H1 (cell line): Measurements from ENCODE around the gene MS4A5. TPM values are rescaled to one million over a fixed set of nuclear protein-coding genes. Genes with fewer than 3 reads are reported as not detected.

Source experiments
- CTCF ChIA-PET: fragments of 300-600 bp; sonication (Branson Sonifier 250); formaldehyde crosslinking; loops from one replicate; lab custom pipeline; 2021; ENCODE audit not compliant: partially characterized antibody; lab: Charles Lee
- POLR2A ChIA-PET: fragments of 300-600 bp; sonication (Branson Sonifier 250); formaldehyde crosslinking; loops from one replicate; lab custom pipeline; 2021; ENCODE audit warnings: inconsistent platforms; ENCODE audit not compliant: partially characterized antibody; lab: Charles Lee
- DNase-seq, 2 experiments: peaks; one replicate each; pipeline versions ENCODE4 v3.0.0 to v3.0.0-alpha.2; 2010 to 2022; ENCODE audit warnings: low spot score in 2 of 2, low read depth in 1 of 2, mixed read lengths in 1 of 2
- FAIRE-seq: peaks from 2 replicates; lab custom pipeline; 2011; peaks lifted over from hg19 to GRCh38; lab: Jason Lieb, UNC
- H2AFZ ChIP-seq: 2 replicates; pipeline ENCODE4 v1.8.1; 2012; ENCODE audit warnings: low read length, inconsistent platforms
- H2AK5ac ChIP-seq: 2 replicates; pipeline ENCODE4 v1.6.1; 2013; ENCODE audit warnings: low read depth, low read length
- H2BK120ac ChIP-seq: replicated peaks from 2 replicates; pipeline ENCODE3; 2013; ENCODE audit warnings: low read depth, low read length, inconsistent platforms
- H2BK12ac ChIP-seq: 2 replicates; pipeline ENCODE4 v1.6.1; 2013; ENCODE audit warnings: low read depth, low read length
- H2BK15ac ChIP-seq: 2 replicates; pipeline ENCODE4 v1.6.1; 2013; ENCODE audit warnings: low read length
- H2BK20ac ChIP-seq: 2 replicates; pipeline ENCODE4 v1.6.1; 2013; ENCODE audit warnings: low read length
- H2BK5ac ChIP-seq: 2 replicates; pipeline ENCODE4 v1.6.1; 2013; ENCODE audit warnings: low read depth, low read length
- H3K14ac ChIP-seq: 2 replicates; pipeline ENCODE4 v1.6.1; 2013; ENCODE audit warnings: inconsistent platforms; ENCODE audit not compliant: insufficient read length
- H3K18ac ChIP-seq: 2 replicates; pipeline ENCODE4 v1.6.1; 2013; ENCODE audit warnings: low read length; ENCODE audit errors: extremely low read depth
- H3K23ac ChIP-seq: 2 replicates; pipeline ENCODE4 v1.6.1; 2013; ENCODE audit warnings: inconsistent platforms; ENCODE audit not compliant: insufficient read length
- H3K23me2 ChIP-seq: 2 replicates; pipeline ENCODE4 v1.6.1; 2013; ENCODE audit warnings: low read depth, low read length
- H3K27ac ChIP-seq: 2 replicates; pipeline ENCODE4 v1.6.1; 2011; ENCODE audit warnings: low read depth, low read length, inconsistent platforms
- H3K27me3 ChIP-seq, 4 experiments: replicated peaks in 1 of 4; 1 replicate in 1 of 4; 2 replicates in 3 of 4; pipeline versions ENCODE4 v1.6.1 to v1.8.1; 2011 to 2013; ENCODE audit warnings: low read length in 3 of 4, mild to moderate bottlenecking in 3 of 4, inconsistent platforms in 2 of 4, mixed read lengths in 2 of 4, moderate library complexity in 1 of 4; ENCODE audit not compliant: control insufficient read depth in 3 of 4, insufficient read depth in 3 of 4; ENCODE audit errors: extremely low read depth in 1 of 4
- H3K36me3 ChIP-seq, 4 experiments: 2 replicates each; pipeline versions ENCODE4 v1.6.1 to v1.8.1; 2011 to 2013; ENCODE audit warnings: mild to moderate bottlenecking in 4 of 4, low read length in 3 of 4, moderate library complexity in 2 of 4, control low read depth in 1 of 4, inconsistent platforms in 1 of 4; ENCODE audit not compliant: insufficient read depth in 4 of 4, control insufficient read depth in 2 of 4
- H3K4ac ChIP-seq: replicated peaks from 2 replicates; pipeline ENCODE3; 2013; ENCODE audit warnings: low read length, low read depth, mixed read lengths, inconsistent platforms; ENCODE audit not compliant: insufficient read length
- H3K4me1 ChIP-seq, 4 experiments: replicated peaks in 1 of 4; 1 replicate in 1 of 4; 2 replicates in 3 of 4; pipeline versions ENCODE4 v1.6.1 to v1.8.1; 2011 to 2013; ENCODE audit warnings: low read length in 3 of 4, inconsistent platforms in 2 of 4, mixed read lengths in 1 of 4; ENCODE audit not compliant: insufficient read depth in 4 of 4, control insufficient read depth in 3 of 4
- H3K4me2 ChIP-seq, 2 experiments: 2 replicates each; pipeline versions ENCODE4 v1.6.1 to v1.8.1; 2011 to 2013; ENCODE audit warnings: low read depth in 2 of 2, low read length in 2 of 2, control low read depth in 1 of 2, inconsistent platforms in 1 of 2, mild to moderate bottlenecking in 1 of 2; ENCODE audit not compliant: insufficient read depth in 1 of 2
- H3K4me3 ChIP-seq, 4 experiments: fragments of 200-600, 300-600 bp in 1 of 4; sonication (generic), shearing (Covaris generic), sonication (Bioruptor Twin) in 1 of 4; 2 replicates each; pipeline versions ENCODE4 v1.5.1 to v1.8.1; 2011 to 2016; ENCODE audit warnings: low read length in 4 of 4, low read depth in 3 of 4, control low read depth in 2 of 4, inconsistent platforms in 2 of 4, mild to moderate bottlenecking in 2 of 4, mixed read lengths in 1 of 4, moderate library complexity in 1 of 4; ENCODE audit not compliant: insufficient read depth in 2 of 4; ENCODE audit errors: extremely low read depth in 1 of 4
- H3K56ac ChIP-seq: replicated peaks from 2 replicates; pipeline ENCODE3; 2013; ENCODE audit warnings: low read depth, mild to moderate bottlenecking, mixed read lengths, low read length, inconsistent platforms; ENCODE audit not compliant: insufficient read length
- H3K79me1 ChIP-seq: 2 replicates; pipeline ENCODE4 v1.6.1; 2013; ENCODE audit warnings: low read depth, low read length, control low read depth
- H3K79me2 ChIP-seq, 2 experiments: 2 replicates each; pipeline versions ENCODE4 v1.6.1 to v1.8.1; 2012 to 2013; ENCODE audit warnings: low read length in 2 of 2, mild to moderate bottlenecking in 2 of 2, inconsistent platforms in 1 of 2; ENCODE audit not compliant: insufficient read depth in 2 of 2, control insufficient read depth in 1 of 2
- H3K9ac ChIP-seq, 4 experiments: replicated peaks in 1 of 4; 1 replicate in 1 of 4; 2 replicates in 3 of 4; pipeline versions ENCODE4 v1.6.1 to v1.8.1; 2011 to 2013; ENCODE audit warnings: low read depth in 3 of 4, low read length in 3 of 4, control low read depth in 2 of 4, mild to moderate bottlenecking in 2 of 4, moderate library complexity in 2 of 4, inconsistent platforms in 1 of 4; ENCODE audit errors: extremely low read depth in 1 of 4
- H3K9me3 ChIP-seq, 2 experiments: 2 replicates each; pipeline versions ENCODE4 v1.6.1 to v1.8.1; 2012 to 2013; ENCODE audit warnings: mild to moderate bottlenecking in 2 of 2, moderate library complexity in 2 of 2, control low read depth in 1 of 2, inconsistent platforms in 1 of 2, low read depth in 1 of 2, low read length in 1 of 2, mixed read lengths in 1 of 2; ENCODE audit not compliant: insufficient read depth in 2 of 2
- H4K20me1 ChIP-seq, 2 experiments: replicated peaks in 1 of 2; 2 replicates each; pipeline versions ENCODE3 to v1.8.1; 2011 to 2013; ENCODE audit warnings: inconsistent platforms in 2 of 2, low read length in 2 of 2, mild to moderate bottlenecking in 1 of 2; ENCODE audit not compliant: insufficient read depth in 2 of 2, control insufficient read depth in 1 of 2
- H4K5ac ChIP-seq: 2 replicates; pipeline ENCODE4 v1.6.1; 2013; ENCODE audit warnings: low read length, low read depth, mixed read lengths, inconsistent platforms; ENCODE audit not compliant: insufficient read length
- H4K8ac ChIP-seq: 2 replicates; pipeline ENCODE4 v1.8.0; 2013; ENCODE audit warnings: mild to moderate bottlenecking, moderate library complexity, low read length, inconsistent platforms; ENCODE audit not compliant: insufficient read depth; ENCODE audit errors: extremely low read depth
- H4K91ac ChIP-seq: replicated peaks from 2 replicates; pipeline ENCODE3; 2013; ENCODE audit warnings: low read length, mixed read lengths, inconsistent platforms; ENCODE audit not compliant: insufficient read length
- CHD1 ChIP-seq: IDR thresholded peaks from 2 replicates; pipeline ENCODE4 v1.6.1; 2012; ENCODE audit warnings: low read depth, low read length, improper control_type of control experiment
- CREB1 ChIP-seq: IDR thresholded peaks from 2 replicates; pipeline ENCODE4 v1.6.1; 2012; ENCODE audit warnings: inconsistent platforms
- JUN ChIP-seq: IDR thresholded peaks from 2 replicates; pipeline ENCODE4 v1.6.1; 2011; ENCODE audit warnings: low read depth, mild to moderate bottlenecking, improper control_type of control experiment, low read length
- JUND ChIP-seq: IDR thresholded peaks from 2 replicates; pipeline ENCODE4 v1.6.1; 2011; ENCODE audit warnings: mild to moderate bottlenecking, improper control_type of control experiment, low read length
- KDM4A ChIP-seq: IDR thresholded peaks from one replicate; pipeline ENCODE4 v1.7.1; 2012; ENCODE audit warnings: low read depth, mild to moderate bottlenecking, moderate library complexity, low read length, inconsistent platforms; ENCODE audit not compliant: severe bottlenecking
- KDM5A ChIP-seq: fragments of 200-600 bp; IDR thresholded peaks from 2 replicates; pipeline ENCODE4 v1.7.1; 2012; ENCODE audit warnings: mild to moderate bottlenecking, low read length, inconsistent platforms, mixed read lengths
- POLR2A ChIP-seq, 2 experiments: IDR thresholded peaks; 1 replicate in 1 of 2; 2 replicates in 1 of 2; pipeline ENCODE4 v1.6.1; 2011; ENCODE audit warnings: low read depth in 2 of 2, low read length in 2 of 2, mild to moderate bottlenecking in 2 of 2; ENCODE audit errors: control extremely low read depth in 1 of 2
- RFX5 ChIP-seq: IDR thresholded peaks from 2 replicates; pipeline ENCODE4 v1.6.1; 2011; ENCODE audit warnings: low read depth, low read length, improper control_type of control experiment, borderline replicate concordance
- SP4 ChIP-seq: IDR thresholded peaks from 2 replicates; pipeline ENCODE4 v1.6.1; 2012; ENCODE audit warnings: low read length, inconsistent platforms
- WGBS, 2 experiments: shearing (Covaris generic) in 1 of 2; methylation state at CpG; one replicate each; pipeline versions ENCODE4 v1.1.6 to v1.1.7; 2013 to 2015; ENCODE audit warnings: low lambda C conversion rate in 2 of 2, mixed read lengths in 2 of 2, inconsistent platforms in 1 of 2, low coverage in 1 of 2, missing lambda C conversion rate in 1 of 2; ENCODE audit not compliant: insufficient replicate concordance in 2 of 2, insufficient coverage in 1 of 2, insufficient read length in 1 of 2; ENCODE audit errors: extremely low coverage in 1 of 2, missing lambda C conversion rate in 1 of 2; 5-methylcytosine and 5-hydroxymethylcytosine counted together
- polyA plus RNA-seq, 7 experiments: library from polyadenylated mRNA; depleted of rRNA in 3 of 7; stranded (reverse) in 5 of 7; unstranded in 2 of 7; fragments of >200 nt in 5 of 7; fragments of 200-250 nt in 2 of 7; gene quantifications; 1 replicate in 5 of 7; 2 replicates in 1 of 7; 4 replicates in 1 of 7; pipeline versions ENCODE4 v1.2.1 to v1.2.3, GENCODE V29; 2011 to 2013; ENCODE audit warnings: missing spikeins in 2 of 7, mixed read lengths in 2 of 7
- total RNA-seq: library from RNA; stranded (reverse); fragmentation: NEBNext Ultra II Directional; extraction: Animal tissue kit (Norgen Biotek cat#: 25700); gene quantifications from 2 replicates; pipeline ENCODE4 v1.2.1, GENCODE V29; 2021

The MS4A5 gene
- total and polyA plus RNA-seq, 2 of the 8 experiments (the other 6 are each of a cell fraction or from before 2014, with no cell fraction given) = not detected

DNA sequence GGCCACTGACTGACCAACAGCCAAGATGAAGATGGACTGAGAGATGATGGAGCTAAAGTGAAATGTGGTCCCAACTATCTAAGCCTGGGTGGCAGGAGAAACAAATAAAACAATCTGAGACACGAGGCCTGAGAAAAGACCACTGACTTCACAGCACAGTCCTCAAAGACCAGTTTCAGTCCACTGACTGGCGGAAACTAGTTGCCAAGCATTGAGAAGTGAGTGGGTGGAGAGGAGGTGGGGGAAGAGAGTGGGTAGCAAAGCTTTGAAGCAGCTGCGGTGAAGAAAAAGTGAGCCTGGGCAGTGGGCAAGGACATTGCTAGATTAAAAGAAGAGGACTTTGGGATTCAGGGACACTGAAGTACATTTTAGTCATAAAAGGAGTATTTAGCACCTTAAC is 28.2 kb downstream of the MS4A5 start:
- H3K27me3 ChIP-seq = no peaks in the 10 kb centered on the region
- no peak overlapping the region for H3K56ac ChIP-seq
- no peak overlapping the region for H4K8ac ChIP-seq
- ChIA-PET CTCF (interaction anchor here (1.0 to 1.4 kb wide), 2 partner anchors 28 to 112 kb away, joined by 3 to 6 read pairs; no protein-coding TSS in a partner anchor), POLR2A (no interaction called here)
- H2AFZ ChIP-seq = no peak overlapping the region
- FAIRE-seq (no peak), DNase-seq (no peak)
- H3K23ac ChIP-seq = no peak overlapping the region
- H3K14ac ChIP-seq = no peak overlapping the region
- WGBS, 2 experiments = 95% methylated on average over 3 of the region's 3 CpGs; no CpG with 5 or more reads in 1 of the 2 experiments
- no peaks in the 10 kb centered on the region for H3K9me3 ChIP-seq
- H3K27ac ChIP-seq = no peak overlapping the region
- H3K4me2 ChIP-seq = no peak overlapping the region
- H2BK20ac ChIP-seq = no peak overlapping the region
- H4K91ac ChIP-seq = no peak overlapping the region
- H3K9ac ChIP-seq = no peak overlapping the region
- H3K79me2 ChIP-seq = no peaks in the 10 kb centered on the region
- H2BK12ac ChIP-seq = no peak overlapping the region
- no peak overlapping the region for H3K18ac ChIP-seq
- H2BK120ac ChIP-seq = no peak overlapping the region
- H2BK5ac ChIP-seq = no peak overlapping the region
- TF ChIP-seq KDM4A (no peak), JUN (no peak), CHD1 (no peak), CREB1 (no peak), SP4 (no peak), POLR2A (IDR thresholded peaks at IDR 0.05; ENCODE audit: control extremely low read depth in 1 of 2, low read depth in 2 of 2, low read length in 2 of 2) (no peak), KDM5A (no peak), JUND (no peak), RFX5 (no peak)
- H2AK5ac ChIP-seq = no peak overlapping the region
- no peaks in the 10 kb centered on the region for H3K4me1 ChIP-seq
- no peaks in the 10 kb centered on the region for H3K23me2 ChIP-seq
- no peak overlapping the region for H4K5ac ChIP-seq
- H3K4ac ChIP-seq = no peak overlapping the region
- no peak overlapping the region for H3K4me3 ChIP-seq
- H3K79me1 ChIP-seq = no peaks in the 10 kb centered on the region
- no peaks in the 10 kb centered on the region for H4K20me1 ChIP-seq
- H3K36me3 ChIP-seq = no peaks in the 10 kb centered on the region
- H2BK15ac ChIP-seq = no peak overlapping the region
